ENCODE measurements around the gene EPS15. TPM values are rescaled to one million over a fixed set of nuclear protein-coding genes. Genes with fewer than 3 reads are reported as not detected.

The EPS15 gene
- total RNA-seq, 1 donor from 2014 or later = 42.0 TPM

- H4K20me1 ChIP-seq (ENCODE audit: low read depth) = no peaks in the 10 kb centered on the region
- H3K36me3 Mint-ChIP-seq = peaks cover under 1% of the 10 kb centered on the region
- H3K27ac ChIP-seq = no peak overlapping the region
- no peaks in the 10 kb centered on the region for H3K79me2 ChIP-seq (ENCODE audit: low read depth)
- H3K27ac Mint-ChIP-seq = no peak overlapping the region
- H2AFZ ChIP-seq (replicated peaks) = no peak overlapping the region
- no peaks in the 10 kb centered on the region for H3K9me3 ChIP-seq (ENCODE audit: low read depth)
- H3K36me3 ChIP-seq = no peaks in the 10 kb centered on the region
- H3F3A ChIP-seq (ENCODE audit: low read depth) = no peaks in the 10 kb centered on the region
- no peaks in the 10 kb centered on the region for H3K27me3 Mint-ChIP-seq (ENCODE audit: insufficient read depth, low read depth)
- no peak overlapping the region for H3K9ac ChIP-seq
- peak overlapping the region; percentile 39 for H3K4me3 Mint-ChIP-seq
- TF ChIP-seq EZH2phosphoT487 (IDR thresholded peaks at IDR 0.05) = no peak
- TF ChIP-seq CTCF (IDR thresholded peaks at IDR 0.05) = no peak
- no peak for TF ChIP-seq EZH2 (IDR thresholded peaks at IDR 0.05)
- H3K9me3 Mint-ChIP-seq = no peaks in the 10 kb centered on the region
- peaks cover 29% of the 10 kb centered on the region for H3K4me1 Mint-ChIP-seq
- H3K4me1 ChIP-seq = peaks cover 28% of the 10 kb centered on the region
- no peak for DNase-seq (ENCODE audit: low spot score)
- H3K4me3 ChIP-seq = peak overlapping the region; percentile 44
- H3K4me2 ChIP-seq = peak overlapping the region; percentile 67
- no peaks in the 10 kb centered on the region for H3K27me3 ChIP-seq
Observed at GRCh38 chr1:51420867-51421627, 98.0 kb downstream of the EPS15 start.

GRCh38 chr1:51418384-51418959, 100.6 kb downstream of the EPS15 start:
- Mint-ChIP-seq H3K27me3 (ENCODE audit: insufficient read depth, low read depth) (no peaks in the 10 kb centered on the region), H3K36me3 (peaks cover 1% of the 10 kb centered on the region), H3K4me3 (no peak overlapping the region), H3K9me3 (no peaks in the 10 kb centered on the region), H3K27ac (no peak overlapping the region), H3K4me1 (peaks cover 25% of the 10 kb centered on the region)
- DNase-seq (ENCODE audit: low spot score) = no peak
- H3K27ac ChIP-seq = no peak overlapping the region
- TF ChIP-seq EZH2 (IDR thresholded peaks at IDR 0.05) (no peak), CTCF (IDR thresholded peaks at IDR 0.05) (no peak), EZH2phosphoT487 (IDR thresholded peaks at IDR 0.05) (no peak)
- no peaks in the 10 kb centered on the region for H4K20me1 ChIP-seq (ENCODE audit: low read depth)
- no peak overlapping the region for H3K4me2 ChIP-seq
- H3K9ac ChIP-seq = no peak overlapping the region
- H3F3A ChIP-seq (ENCODE audit: low read depth) = no peaks in the 10 kb centered on the region
- no peak overlapping the region for H3K4me3 ChIP-seq
- H3K9me3 ChIP-seq (ENCODE audit: low read depth) = no peaks in the 10 kb centered on the region
- H3K36me3 ChIP-seq = no peaks in the 10 kb centered on the region
- no peaks in the 10 kb centered on the region for H3K79me2 ChIP-seq (ENCODE audit: low read depth)
- H3K27me3 ChIP-seq = no peaks in the 10 kb centered on the region
- peaks cover 23% of the 10 kb centered on the region for H3K4me1 ChIP-seq
- no peak overlapping the region for H2AFZ ChIP-seq (replicated peaks)

- Histone ChIP-seq H3K4me3 (no peak overlapping the region), H3K27ac (no peak overlapping the region), H3K36me3 (no peaks in the 10 kb centered on the region), H3K4me2 (no peak overlapping the region), H3K9ac (no peak overlapping the region), H3K9me3 (ENCODE audit: low read depth) (no peaks in the 10 kb centered on the region), H3F3A (ENCODE audit: low read depth) (no peaks in the 10 kb centered on the region), H3K4me1 (peaks cover 16% of the 10 kb centered on the region), H2AFZ (replicated peaks) (no peak overlapping the region), H4K20me1 (ENCODE audit: low read depth) (no peaks in the 10 kb centered on the region), H3K79me2 (ENCODE audit: low read depth) (no peaks in the 10 kb centered on the region), H3K27me3 (no peaks in the 10 kb centered on the region)
- Mint-ChIP-seq H3K9me3 (no peaks in the 10 kb centered on the region), H3K4me3 (no peak overlapping the region), H3K4me1 (peaks cover 17% of the 10 kb centered on the region), H3K27me3 (ENCODE audit: insufficient read depth, low read depth) (no peaks in the 10 kb centered on the region), H3K27ac (no peak overlapping the region), H3K36me3 (peaks cover 1% of the 10 kb centered on the region)
- no peak for TF ChIP-seq EZH2 (IDR thresholded peaks at IDR 0.05)
- no peak for TF ChIP-seq CTCF (IDR thresholded peaks at IDR 0.05)
- no peak for TF ChIP-seq EZH2phosphoT487 (IDR thresholded peaks at IDR 0.05)
- no peak for DNase-seq (ENCODE audit: low spot score)
Observed at GRCh38 chr1:51417496-51418383, 101.3 kb downstream of the EPS15 start.

Data from neural progenitor cell (in vitro differentiated cells).